CD4-positive, alpha-beta T cell treated with Interleukin-15 for 1 hour (primary cell): ENCODE results near the gene ANKRD10.
A peak's percentile ranks its signal among the peaks of the same experiment; 100 is the strongest.

Source experiments
- DNase-seq: peaks from one replicate; pipeline ENCODE4 v3.0.0-alpha.2; 2020

Gene ANKRD10

GRCh38 chr13:110914331-110915056 is 375 bp downstream of the ANKRD10 start:
- DNase-seq, result peak; percentile 76

GRCh38 chr13:110914081-110914330 is 863 bp downstream of the ANKRD10 start:
- DNase-seq, result no peak

- no peak for DNase-seq
Measured at GRCh38 chr13:110913322-110914080, 1.4 kb downstream of the ANKRD10 start.

GRCh38 chr13:110912651-110913051 is 2.2 kb downstream of the ANKRD10 start:
- no peak for DNase-seq

- DNase-seq, result no peak
Measured at GRCh38 chr13:110911880-110912279, 3.0 kb downstream of the ANKRD10 start.

- DNase-seq, result no peak
Measured at GRCh38 chr13:110910013-110910890, 4.6 kb downstream of the ANKRD10 start.

GRCh38 chr13:110907951-110908898 is 6.6 kb downstream of the ANKRD10 start:
- no peak for DNase-seq

GRCh38 chr13:110907301-110907700 is 7.6 kb downstream of the ANKRD10 start:
- no peak for DNase-seq

- no peak for DNase-seq
Measured at GRCh38 chr13:110904748-110905147, 10.1 kb downstream of the ANKRD10 start.

- DNase-seq, result no peak
Measured at GRCh38 chr13:110902370-110902769, 12.5 kb downstream of the ANKRD10 start.

GRCh38 chr13:110897521-110897920 is 17.3 kb downstream of the ANKRD10 start:
- DNase-seq, result no peak

GRCh38 chr13:110897014-110897413 is 17.9 kb downstream of the ANKRD10 start:
- DNase-seq, result no peak

- DNase-seq, result no peak
Measured at GRCh38 chr13:110894086-110894485, 20.8 kb downstream of the ANKRD10 start.

GRCh38 chr13:110893571-110893970 is 21.3 kb downstream of the ANKRD10 start:
- DNase-seq, result no peak

- no peak for DNase-seq
Measured at GRCh38 chr13:110890279-110891165, 24.3 kb downstream of the ANKRD10 start.

- DNase-seq, result no peak
Measured at GRCh38 chr13:110888390-110888789, 26.5 kb downstream of the ANKRD10 start.

- DNase-seq, result no peak
Measured at GRCh38 chr13:110887597-110888333, 27.1 kb downstream of the ANKRD10 start.

- no peak for DNase-seq
Measured at GRCh38 chr13:110886870-110887596, 27.8 kb downstream of the ANKRD10 start.

- DNase-seq, result no peak
Measured at GRCh38 chr13:110885966-110886869, 28.7 kb downstream of the ANKRD10 start.
